Fibroblast of lung (primary cell): ENCODE data around the gene DNAJA4.

ENCODE experiments used
- CTCF ChIP-seq, 2 donors: IDR thresholded peaks in 1 of 2; conservative IDR thresholded peaks in 1 of 2; 1 replicate in 1 of 2; 2 replicates in 1 of 2; pipeline ENCODE4 v1.5.1; 2011 to 2012; ENCODE audit warnings: low read length in 2 of 2, control low read depth in 1 of 2, inconsistent platforms in 1 of 2, low read depth in 1 of 2, mild to moderate bottlenecking in 1 of 2
- EZH2 ChIP-seq: IDR thresholded peaks from 2 replicates; pipeline ENCODE4 v1.5.1; 2012; ENCODE audit warnings: low read length, control low read depth, mild to moderate bottlenecking; ENCODE audit errors: missing control alignments

GRCh38 chr15:78325092-78325843 lies 60.9 kb downstream of the DNAJA4 start:
- no peak for TF ChIP-seq CTCF (conservative IDR thresholded peaks at IDR 0.05 in 1 of 2, IDR thresholded peaks at IDR 0.05 in 1 of 2; ENCODE audit: low read depth in 1 of 2, low read length in 2 of 2)
- TF ChIP-seq EZH2: no peak
